Neural cell (in vitro differentiated cells): ENCODE results near the gene SLC22A31.

ENCODE experiments used
- EZH2 ChIP-seq: fragments of 200-600, 300-800 bp; shearing (Covaris generic), sonication (generic); IDR thresholded peaks from 2 replicates; pipeline ENCODE4 v1.6.1; 2014; ENCODE audit warnings: antibody characterized with exemption, low read length, borderline replicate concordance, mild to moderate bottlenecking; ENCODE audit not compliant: insufficient read depth, poor library complexity, severe bottlenecking
- MXI1 ChIP-seq: fragments of 450-650 bp; conservative IDR thresholded peaks from 2 replicates; pipeline ENCODE4 v1.6.1; 2014; ENCODE audit warnings: antibody characterized with exemption, mild to moderate bottlenecking; ENCODE audit not compliant: poor library complexity, severe bottlenecking

- TF ChIP-seq EZH2 (no peak), MXI1 (no peak)
These were observed 53.9 kb downstream of the SLC22A31 start for GRCh38 chr16:89146211-89147005.
